GM18520 (cell line): ENCODE measurements around the gene ZNF423.

Experiments
- ATAC-seq: cut with Tn5 transposase; IDR thresholded peaks from one replicate; pipeline ENCODE4 v1.9.1; 2021; ENCODE audit not compliant: unreplicated experiment

Gene ZNF423

DNA sequence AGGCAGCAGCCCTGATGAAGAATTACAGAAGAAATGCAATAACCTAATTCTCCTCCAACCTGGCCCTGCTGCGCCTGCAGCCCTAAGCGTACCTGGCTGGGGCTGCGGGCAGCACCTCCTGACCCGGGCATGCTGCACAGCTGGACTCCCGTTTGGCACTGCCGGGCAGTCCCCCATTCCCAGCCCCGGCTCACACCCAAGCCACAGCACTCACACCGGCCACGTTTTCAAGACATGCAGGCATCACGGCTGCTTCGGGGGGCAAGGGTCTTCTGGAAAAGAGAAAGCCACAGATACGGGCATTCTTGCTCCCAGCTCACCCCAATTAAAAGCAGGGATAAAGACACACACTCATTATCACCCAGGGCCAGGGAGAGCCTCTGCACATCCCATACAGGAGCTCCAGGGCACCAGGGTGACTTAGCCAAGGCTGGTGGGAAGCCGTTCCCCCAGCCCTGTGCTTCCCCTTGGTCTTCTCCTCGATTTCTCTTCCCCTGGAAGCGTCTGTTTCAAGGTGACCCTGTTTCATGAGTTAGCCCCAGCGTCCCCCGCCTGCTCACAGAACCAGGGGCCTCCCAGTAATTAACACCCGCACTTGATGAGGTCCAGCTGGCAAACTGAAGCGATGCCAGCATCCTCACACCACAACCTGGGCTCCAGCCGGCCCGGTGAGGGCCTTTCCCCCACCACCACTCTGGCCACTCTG, 265.6 kb downstream of the ZNF423 start:
- ATAC-seq: no peak

- no peak for ATAC-seq
These were observed 266.3 kb downstream of the ZNF423 start for GRCh38 chr16:49589544-49590031.

- no peak for ATAC-seq
These were observed 267.1 kb downstream of the ZNF423 start for GRCh38 chr16:49588729-49589384.

- no peak for ATAC-seq
These were observed 267.9 kb downstream of the ZNF423 start for GRCh38 chr16:49588026-49588425.

GRCh38 chr16:49587511-49587910, 268.4 kb downstream of the ZNF423 start:
- ATAC-seq: no peak

GRCh38 chr16:49586466-49587450, 269.2 kb downstream of the ZNF423 start:
- no peak for ATAC-seq

DNA sequence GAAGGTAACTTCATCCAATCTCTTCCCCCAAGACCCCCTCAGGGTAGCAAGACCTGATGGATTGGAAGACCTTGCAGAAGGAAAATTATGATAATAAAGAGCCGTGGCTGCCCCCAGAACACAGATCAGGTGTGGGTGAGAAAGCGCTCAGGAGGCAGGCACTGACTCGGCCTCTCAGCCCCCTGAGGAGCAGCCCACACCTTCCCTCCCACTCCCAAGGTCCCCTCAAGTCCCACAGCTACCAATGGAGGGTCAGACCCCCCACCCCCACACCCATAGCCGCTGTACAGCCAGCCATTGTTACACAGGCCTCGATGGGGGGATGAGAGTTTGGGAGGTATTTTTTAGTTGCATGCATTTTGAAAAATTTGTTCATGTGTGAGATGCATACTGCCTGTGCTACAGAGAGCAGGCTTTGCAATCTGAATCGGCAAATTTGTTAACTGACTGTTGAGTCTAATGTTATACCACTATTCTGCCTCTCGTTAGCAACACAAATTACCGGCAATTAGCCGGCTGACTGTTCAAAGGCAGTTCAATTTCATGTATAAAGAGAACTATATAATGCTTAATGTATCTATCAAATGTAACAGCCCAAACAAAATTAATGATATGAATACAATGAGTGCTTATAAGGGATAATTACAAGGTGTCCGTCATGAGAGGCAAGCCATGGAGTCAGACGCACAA, 270.6 kb downstream of the ZNF423 start:
- no peak for ATAC-seq

GRCh38 chr16:49583911-49584310, 272.0 kb downstream of the ZNF423 start:
- ATAC-seq: no peak

DNA sequence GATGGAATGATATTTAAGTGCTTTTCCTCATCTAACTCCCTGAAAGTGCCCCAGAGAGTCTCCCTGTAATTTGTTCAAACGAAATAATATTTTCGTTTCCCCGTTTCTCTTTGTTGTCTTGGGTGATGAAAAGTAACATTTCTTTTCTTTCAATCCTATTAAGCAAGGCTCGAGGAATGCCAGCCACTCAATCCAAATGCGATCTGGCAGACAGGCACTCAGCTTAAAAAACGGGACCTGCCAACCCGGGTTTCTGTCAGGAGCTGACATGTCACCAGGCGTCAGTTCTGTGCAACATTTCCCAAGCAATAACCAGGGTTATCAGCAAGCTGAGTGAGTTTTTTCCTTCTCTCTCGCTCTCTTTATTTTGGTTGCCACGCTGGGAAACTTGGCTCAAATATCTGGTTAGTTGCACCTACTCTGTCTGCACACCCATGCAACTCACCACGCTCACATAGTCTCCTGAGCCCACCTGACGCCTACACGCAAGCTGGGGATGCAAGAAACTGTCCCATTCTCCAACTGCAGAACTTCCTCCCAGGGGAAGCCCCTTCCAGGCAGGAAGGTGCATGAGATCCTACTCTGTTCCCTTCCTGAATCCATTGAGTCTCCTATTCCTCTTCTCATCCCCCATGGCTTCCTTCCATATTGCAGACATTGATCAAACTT, 274.1 kb downstream of the ZNF423 start:
- no peak for ATAC-seq

DNA sequence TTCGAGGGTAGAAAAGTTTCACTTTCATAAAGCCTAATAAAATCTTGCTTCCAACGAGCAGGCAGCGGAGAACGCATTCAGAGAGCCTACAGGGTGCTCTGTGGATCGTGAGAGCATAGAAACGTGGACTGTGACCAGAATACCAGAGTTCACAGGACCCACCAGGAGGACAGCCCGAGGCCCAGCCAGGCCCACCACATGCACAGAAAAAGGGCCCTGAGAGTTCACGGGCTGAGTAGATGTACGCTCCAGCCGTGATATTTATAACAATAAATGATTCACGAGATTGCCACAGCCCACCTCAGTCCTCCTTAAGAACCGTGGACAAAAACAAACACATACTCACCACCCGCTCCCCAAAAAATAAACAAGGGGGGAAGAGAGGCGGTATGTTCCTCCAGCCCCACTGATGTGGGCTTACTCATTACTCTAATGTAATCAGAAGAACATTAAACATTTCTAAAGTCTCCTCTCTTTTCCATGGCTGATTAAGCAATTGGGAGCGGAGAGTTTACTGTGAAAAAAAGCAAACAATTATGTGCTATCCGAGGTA, 275.1 kb downstream of the ZNF423 start:
- ATAC-seq: no peak

- no peak for ATAC-seq
These were observed 277.4 kb downstream of the ZNF423 start for GRCh38 chr16:49578435-49579024.

DNA sequence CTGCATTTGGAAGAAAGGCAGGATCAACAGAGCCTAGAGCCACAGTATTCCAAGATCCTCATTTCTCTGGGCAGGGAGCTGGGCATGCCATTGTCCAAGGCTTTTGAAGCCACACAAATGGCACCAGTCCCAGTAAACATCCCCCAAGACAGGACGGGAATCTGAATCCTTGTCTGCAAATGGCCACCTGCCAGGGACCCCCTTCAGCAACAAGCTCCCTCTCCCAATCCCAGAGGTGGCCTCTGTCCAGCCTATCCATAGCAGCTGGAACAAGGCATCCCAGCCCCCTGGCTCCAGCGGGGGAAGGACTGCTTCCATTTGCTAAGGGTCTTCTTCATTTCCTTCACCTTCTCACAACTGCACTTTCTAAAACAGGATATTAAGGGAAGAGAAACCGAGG, 277.9 kb downstream of the ZNF423 start:
- ATAC-seq: no peak

DNA sequence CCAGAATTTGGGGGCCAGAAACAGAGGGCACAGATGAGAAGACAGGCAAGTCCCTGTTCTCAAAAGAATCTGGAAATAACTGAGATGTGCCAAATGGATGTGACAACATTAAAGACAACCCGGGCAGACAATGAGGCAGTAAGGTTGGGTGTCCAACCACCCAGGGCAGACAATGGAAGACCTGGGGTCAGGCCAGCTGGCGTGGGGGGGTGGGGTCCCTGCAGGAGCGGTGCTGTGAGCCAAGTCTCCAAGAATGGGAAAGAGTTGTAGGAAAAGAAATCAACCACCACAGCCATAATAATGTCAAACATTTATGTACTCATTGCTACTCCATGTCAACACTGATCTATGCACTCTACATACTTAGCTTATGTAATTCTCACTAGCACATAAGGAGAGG, 279.0 kb downstream of the ZNF423 start:
- no peak for ATAC-seq

GRCh38 chr16:49576173-49576494, 279.8 kb downstream of the ZNF423 start:
- ATAC-seq: no peak

- peak; percentile 95 for ATAC-seq
These were observed 280.4 kb downstream of the ZNF423 start for GRCh38 chr16:49575346-49576172.

- no peak for ATAC-seq
These were observed 281.1 kb downstream of the ZNF423 start for GRCh38 chr16:49574826-49575225.

GRCh38 chr16:49567950-49568349, 288.0 kb downstream of the ZNF423 start:
- ATAC-seq: no peak

DNA sequence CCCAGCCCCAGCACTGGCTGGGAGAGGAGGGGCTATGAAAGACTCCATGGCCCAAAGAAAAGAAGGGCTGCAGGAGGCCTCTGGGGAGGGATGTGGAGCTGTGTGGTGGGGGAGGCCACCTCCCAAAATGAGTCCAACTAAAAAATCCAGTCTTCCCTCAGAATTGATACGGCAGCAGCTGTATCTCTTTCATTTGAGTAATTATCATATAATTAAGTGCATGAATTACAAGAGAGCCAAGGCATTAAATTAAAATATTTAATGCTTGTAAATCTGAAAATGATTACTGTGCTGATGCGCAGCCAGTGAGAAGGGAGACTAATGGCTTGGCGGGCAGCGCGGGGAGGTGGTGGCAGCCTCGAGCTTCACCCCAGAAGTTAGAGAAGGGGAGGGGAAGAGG, 289.5 kb downstream of the ZNF423 start:
- no peak for ATAC-seq
